GM21367 (cell line): Measurements from ENCODE around the gene GZMB.
A peak's percentile ranks its signal among the peaks of the same experiment; 100 is the strongest.
"Not testable (repeated sequence)": the region's sequence is repeated elsewhere in the genome, so short reads cannot be mapped to it uniquely, and the experiment has no call there.

ENCODE experiments used
- ATAC-seq: cut with Tn5 transposase; IDR thresholded peaks from one replicate; pipeline ENCODE4 v1.9.1; 2021; ENCODE audit not compliant: unreplicated experiment

Gene GZMB

GRCh38 chr14:24634158-24634557, at the start of gene GZMB:
Gene GZMB (minus strand): TSS chr14:24634190. CDS start chr14:24634160, 30 bp downstream.
- no peak for ATAC-seq

- no peak for ATAC-seq
These were observed 47.1 kb upstream of the GZMB start for GRCh38 chr14:24681056-24681455.

- ATAC-seq, result no peak
These were observed 46.5 kb upstream of the GZMB start for GRCh38 chr14:24680516-24680915.

GRCh38 chr14:24679248-24679961, 45.4 kb upstream of the GZMB start:
- ATAC-seq, result no peak

- ATAC-seq, result peak; percentile 72
These were observed 44.8 kb upstream of the GZMB start for GRCh38 chr14:24678801-24679247.

GRCh38 chr14:24677956-24678355, 44.0 kb upstream of the GZMB start:
- ATAC-seq, result no peak

- ATAC-seq, result peak; percentile 56
These were observed 40.4 kb upstream of the GZMB start for GRCh38 chr14:24674204-24674970.

GRCh38 chr14:24673534-24674203, 39.7 kb upstream of the GZMB start:
- peak; percentile 51 for ATAC-seq

GRCh38 chr14:24673059-24673458, 39.1 kb upstream of the GZMB start:
- ATAC-seq, result peak; percentile 59

GRCh38 chr14:24670594-24670993, 36.6 kb upstream of the GZMB start:
- ATAC-seq, result no peak

GRCh38 chr14:24669651-24670050, 35.7 kb upstream of the GZMB start:
- no peak for ATAC-seq

- peak; percentile 88 for ATAC-seq
These were observed 31.5 kb upstream of the GZMB start for GRCh38 chr14:24665440-24665991.

- ATAC-seq, result no peak
These were observed 30.4 kb upstream of the GZMB start for GRCh38 chr14:24664366-24664765.

GRCh38 chr14:24662753-24663152, 28.8 kb upstream of the GZMB start:
- ATAC-seq, result no peak

GRCh38 chr14:24659916-24660570, 26.1 kb upstream of the GZMB start:
- ATAC-seq, result no peak

GRCh38 chr14:24648361-24648760, 14.4 kb upstream of the GZMB start:
- ATAC-seq, result not testable (repeated sequence)

- ATAC-seq, result no peak
These were observed 5.9 kb upstream of the GZMB start for GRCh38 chr14:24639905-24640304.

- ATAC-seq, result no peak
These were observed 5.3 kb upstream of the GZMB start for GRCh38 chr14:24639270-24639669.

- no peak for ATAC-seq
These were observed 637 bp downstream of the GZMB start for GRCh38 chr14:24633353-24633752.

GRCh38 chr14:24632761-24633160, 1.2 kb downstream of the GZMB start:
- ATAC-seq, result no peak

GRCh38 chr14:24632336-24632735, 1.7 kb downstream of the GZMB start:
- ATAC-seq, result no peak
